Stimulated activated CD4-positive, alpha-beta T cell treated with anti-CD3 and anti-CD28 coated beads, Interleukin-4, amount 100 ng/mL, for 1 hour (primary cell): ENCODE data around the gene CABP4.

Source experiments
- DNase-seq: peaks from one replicate; pipeline ENCODE4 v3.0.0-alpha.2; 2020

CABP4 gene

GRCh38 chr11:67499808-67500483, 44.8 kb downstream of the CABP4 start:
- DNase-seq = no peak

GRCh38 chr11:67500484-67500821, 45.3 kb downstream of the CABP4 start:
- no peak for DNase-seq

GRCh38 chr11:67500831-67501715, 45.9 kb downstream of the CABP4 start:
- no peak for DNase-seq

- DNase-seq = no peak
Observed at GRCh38 chr11:67501854-67502253, 46.7 kb downstream of the CABP4 start.

GRCh38 chr11:67502328-67502979, 47.3 kb downstream of the CABP4 start:
- no peak for DNase-seq

GRCh38 chr11:67503119-67504004, 48.2 kb downstream of the CABP4 start:
- no peak for DNase-seq

- DNase-seq = no peak
Observed at GRCh38 chr11:67504005-67504949, 49.1 kb downstream of the CABP4 start.

- peak; percentile 77 for DNase-seq
Observed at GRCh38 chr11:67504950-67505581, 49.9 kb downstream of the CABP4 start, which contains the start of gene PITPNM1. TSS of gene PITPNM1 (minus strand) at chr11:67505363. CDS start at chr11:67504180, 1,183 bp downstream.

- DNase-seq = peak; percentile 91
Observed at GRCh38 chr11:67505605-67506396, 50.6 kb downstream of the CABP4 start.

- no peak for DNase-seq
Observed at GRCh38 chr11:67506426-67507051, 51.4 kb downstream of the CABP4 start.

- DNase-seq = no peak
Observed at GRCh38 chr11:67507242-67507863, 52.2 kb downstream of the CABP4 start.

GRCh38 chr11:67507864-67508485, 52.8 kb downstream of the CABP4 start, which contains the start of gene CDK2AP2:
TSS of gene CDK2AP2 (minus strand) at chr11:67508162. CDS start at chr11:67508082, 80 bp downstream.
- peak; percentile 98 for DNase-seq

GRCh38 chr11:67508486-67509121, 53.5 kb downstream of the CABP4 start:
- DNase-seq = peak; percentile 100

- no peak for DNase-seq
Observed at GRCh38 chr11:67510023-67510345, 54.8 kb downstream of the CABP4 start.
